Stimulated activated CD4-positive, alpha-beta T cell treated with anti-CD3 and anti-CD28 coated beads, Interleukin-4, amount 100 ng/mL, for 24 hours (primary cell): ENCODE data around the gene PAX7.

ENCODE experiments used
- DNase-seq: peaks from one replicate; pipeline ENCODE4 v3.0.0-alpha.2; 2020

Gene PAX7

GRCh38 chr1:18619467-18619835 is 11.2 kb upstream of the PAX7 start:
- DNase-seq: no peak

- DNase-seq: no peak
These were observed 2.1 kb upstream of the PAX7 start for GRCh38 chr1:18628511-18628910.

GRCh38 chr1:18629659-18630510 is 761 bp upstream of the PAX7 start:
- no peak for DNase-seq

GRCh38 chr1:18631496-18632217 is 1.0 kb downstream of the PAX7 start:
- DNase-seq: no peak

DNA sequence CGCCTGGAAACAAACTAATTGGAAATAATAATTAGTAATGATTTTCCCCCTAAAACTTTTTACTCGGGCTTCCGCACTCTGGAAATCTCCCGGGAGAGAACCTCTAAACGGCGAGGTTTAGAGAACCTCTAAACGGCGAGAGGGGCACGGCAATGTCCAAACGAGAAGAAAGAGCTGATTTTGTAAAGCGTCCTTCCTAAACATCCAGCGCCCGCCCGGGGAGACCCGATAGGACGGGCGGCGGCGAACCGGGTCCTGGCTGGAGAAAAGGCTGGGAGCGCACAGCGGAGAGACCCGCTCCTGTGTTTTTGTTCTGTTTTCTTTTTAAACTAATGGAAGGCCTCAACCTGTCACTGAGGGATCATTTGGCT is 1.6 kb downstream of the PAX7 start:
- no peak for DNase-seq

GRCh38 chr1:18632783-18633421 is 2.3 kb downstream of the PAX7 start:
- DNase-seq: no peak

DNA sequence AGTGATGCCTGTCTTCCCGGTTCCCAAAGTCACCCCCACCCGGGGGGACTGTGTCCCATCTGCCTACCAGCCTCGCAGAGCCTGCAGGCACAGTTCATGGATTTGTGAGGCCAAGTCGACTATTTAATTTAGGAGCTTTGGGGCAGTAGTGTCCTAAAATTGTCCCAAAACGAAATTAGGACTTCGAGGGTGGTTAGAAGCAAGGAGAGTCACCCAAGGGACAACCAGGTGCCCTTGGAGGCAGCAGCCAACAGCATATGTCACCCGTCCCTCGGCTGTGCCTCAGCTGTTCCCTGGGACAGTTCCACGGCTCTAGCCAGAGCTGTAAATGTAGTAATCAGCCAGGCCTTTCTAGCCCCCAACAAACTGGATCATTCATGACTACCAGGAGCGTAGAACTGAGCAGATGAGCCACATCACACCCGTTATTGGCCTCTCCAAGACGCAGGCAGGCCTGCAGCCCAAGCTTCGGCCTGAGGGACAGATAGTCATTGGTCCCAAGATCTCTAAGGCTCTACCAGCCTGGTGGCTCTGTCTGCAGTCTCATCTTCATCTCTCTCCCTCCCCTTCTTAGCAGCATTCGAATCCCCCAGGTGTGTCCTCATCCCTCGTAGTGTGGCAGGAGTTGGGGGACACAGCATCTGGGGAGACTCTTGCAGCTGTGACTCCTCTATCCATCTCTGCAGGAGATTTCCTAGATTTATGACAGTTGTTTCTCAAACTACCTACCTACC is 2.9 kb downstream of the PAX7 start:
- no peak for DNase-seq

DNA sequence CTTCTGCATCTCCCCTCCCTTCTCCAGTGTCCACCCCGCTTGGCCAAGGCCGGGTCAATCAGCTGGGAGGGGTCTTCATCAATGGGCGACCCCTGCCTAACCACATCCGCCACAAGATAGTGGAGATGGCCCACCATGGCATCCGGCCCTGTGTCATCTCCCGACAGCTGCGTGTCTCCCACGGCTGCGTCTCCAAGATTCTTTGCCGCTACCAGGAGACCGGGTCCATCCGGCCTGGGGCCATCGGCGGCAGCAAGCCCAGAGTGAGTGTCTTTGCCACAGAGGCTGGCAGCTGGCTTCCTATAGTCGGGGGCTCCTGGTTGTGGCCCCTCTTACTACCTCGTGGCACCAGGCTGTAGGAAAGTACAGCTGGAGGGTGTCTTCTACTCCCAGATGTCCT is 3.6 kb downstream of the PAX7 start:
- DNase-seq: no peak

GRCh38 chr1:18635070-18635577 is 4.5 kb downstream of the PAX7 start:
- DNase-seq: no peak

GRCh38 chr1:18635891-18636595 is 5.4 kb downstream of the PAX7 start:
- no peak for DNase-seq

DNA sequence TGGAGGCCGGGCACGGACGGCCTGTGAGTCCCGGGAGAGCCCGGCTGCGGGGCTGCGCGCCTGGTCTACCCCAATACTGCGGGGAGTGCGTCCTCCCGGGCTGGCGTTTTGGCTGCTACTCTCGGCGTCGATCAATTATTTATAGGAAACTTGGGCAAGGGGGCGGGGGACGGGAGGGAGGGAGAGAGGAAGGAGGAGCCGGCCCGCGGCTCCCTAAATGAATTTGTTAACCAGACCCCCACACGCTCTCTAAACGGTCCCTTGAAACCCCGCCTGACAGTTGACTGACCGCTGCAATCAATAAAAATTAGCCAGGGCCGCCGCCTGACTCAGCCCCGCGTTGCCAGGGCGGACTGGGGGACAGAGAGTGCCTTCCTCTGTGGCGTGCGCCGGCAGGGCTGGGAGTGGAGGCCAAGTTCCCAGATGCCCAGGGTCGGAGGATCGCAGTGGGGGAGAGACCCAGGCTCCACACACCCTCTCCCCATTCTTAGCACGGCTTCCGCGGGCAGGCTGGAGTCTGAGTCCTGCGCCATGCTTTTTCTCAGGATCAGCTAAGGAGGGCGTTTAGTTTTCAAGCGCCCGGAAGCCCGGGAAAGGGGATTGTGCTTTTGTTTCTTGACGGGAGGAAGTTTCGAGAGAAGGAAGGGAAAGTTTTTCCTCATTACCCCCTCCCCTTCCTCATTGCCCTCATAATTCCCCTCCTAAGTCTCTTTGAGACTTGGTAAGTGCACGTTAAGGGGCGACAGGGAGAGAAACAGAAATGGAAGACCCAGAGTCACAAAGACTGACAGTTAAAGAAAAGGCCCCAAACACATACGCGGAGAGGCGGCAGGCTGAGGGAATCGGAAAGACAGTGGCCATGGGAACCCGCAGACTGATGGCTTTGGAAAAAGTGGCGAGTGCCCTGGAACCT is 6.2 kb downstream of the PAX7 start:
- DNase-seq: no peak

- no peak for DNase-seq
These were observed 6.9 kb downstream of the PAX7 start for GRCh38 chr1:18637511-18637960.

DNA sequence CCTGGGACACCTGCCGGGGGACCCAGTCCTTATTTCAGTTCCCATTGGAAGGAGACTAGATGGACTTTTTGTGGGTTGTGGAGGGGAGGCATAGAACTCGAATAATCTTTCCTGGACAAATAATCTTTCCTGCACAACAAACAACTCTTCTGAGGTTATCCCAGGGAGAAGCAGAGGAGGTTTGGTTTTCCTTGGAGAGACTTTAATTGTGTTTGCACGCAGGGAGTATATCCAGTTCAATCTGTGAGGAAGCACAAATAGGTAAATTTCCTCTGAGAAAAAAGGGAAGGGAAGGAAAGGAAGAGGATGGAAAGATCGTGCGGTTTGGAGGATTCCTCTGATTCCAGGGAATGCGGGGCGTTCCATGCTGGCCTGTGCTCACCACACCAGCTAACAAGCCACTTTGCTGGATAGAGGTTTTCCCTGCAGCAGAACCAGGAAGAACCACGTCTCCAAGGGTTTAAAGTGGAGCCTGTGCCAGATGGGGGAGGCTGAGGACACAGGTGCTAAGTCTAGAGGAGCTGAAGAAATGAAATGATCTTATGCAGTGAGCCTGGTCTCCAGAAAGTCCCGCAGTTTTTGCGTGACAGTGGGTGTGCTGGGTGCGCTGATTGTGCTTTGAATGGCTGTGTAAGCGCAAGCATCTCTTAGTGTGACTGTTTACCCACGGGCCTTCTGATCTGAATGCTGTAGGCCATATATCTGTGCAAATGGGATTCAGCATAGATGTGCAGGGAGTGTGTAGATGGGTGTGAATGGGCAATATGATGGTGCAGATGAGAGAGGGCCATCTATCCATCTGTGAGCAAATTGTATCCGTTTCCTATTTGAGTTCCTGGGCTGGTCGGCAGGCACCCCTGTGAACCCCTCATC is 7.6 kb downstream of the PAX7 start:
- DNase-seq: no peak

DNA sequence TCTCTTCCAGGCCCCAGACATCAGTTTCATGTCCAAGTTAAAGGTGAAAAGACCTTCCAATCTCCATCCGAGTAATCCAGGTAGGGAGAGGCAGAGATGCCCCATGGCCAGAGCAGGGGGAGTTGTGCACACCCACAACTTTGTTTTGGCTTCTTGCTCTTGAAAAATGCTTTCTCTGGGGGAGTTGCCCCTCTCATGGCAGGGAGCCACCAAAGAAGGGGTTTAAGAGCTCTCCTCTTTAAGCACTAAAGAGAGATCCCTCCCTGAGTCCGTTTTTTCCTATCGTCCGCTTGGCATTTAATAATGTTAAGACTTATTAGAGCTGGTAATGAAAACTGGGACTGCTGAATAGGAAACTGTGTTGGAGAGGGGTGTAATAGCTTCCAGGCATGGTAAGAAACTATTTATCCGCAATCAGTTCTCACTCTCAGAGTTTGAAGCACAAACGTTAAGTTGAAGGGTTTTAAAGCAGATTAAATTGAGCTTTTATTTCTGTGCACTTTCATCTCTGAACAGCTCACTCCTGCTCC is 8.3 kb downstream of the PAX7 start:
- no peak for DNase-seq

DNA sequence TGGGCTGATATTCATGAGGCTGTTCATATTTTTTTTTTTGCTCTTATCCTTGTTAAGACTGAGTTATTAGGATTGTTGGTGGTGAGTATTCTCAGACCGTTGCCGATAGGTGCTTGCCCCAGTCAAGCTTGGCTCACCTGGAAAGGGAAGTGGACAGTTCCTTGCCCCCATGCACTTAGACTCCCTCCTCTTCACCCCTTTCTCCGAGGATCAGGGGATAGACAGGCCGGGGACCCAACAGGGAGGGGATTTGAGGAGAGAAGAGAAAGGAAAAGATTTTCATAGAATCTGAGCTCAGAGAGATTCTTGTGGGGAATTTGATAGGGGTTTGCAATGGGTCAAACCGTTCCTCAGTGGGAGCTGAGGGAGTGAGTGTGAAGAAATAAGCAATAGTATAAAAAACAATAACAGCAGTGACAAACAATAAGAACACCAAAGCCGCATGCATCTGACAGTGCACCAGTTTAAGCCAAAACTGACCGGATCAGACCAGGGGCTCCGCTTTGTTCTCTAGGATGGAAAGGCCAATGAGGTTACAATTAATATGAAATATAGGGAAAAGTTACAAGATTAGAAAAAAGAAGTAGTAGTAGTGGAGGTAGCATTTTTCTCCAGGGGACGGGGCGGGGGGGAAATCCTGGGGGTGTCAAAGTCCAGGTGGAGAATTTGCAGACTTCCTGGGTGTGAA is 8.9 kb downstream of the PAX7 start:
- no peak for DNase-seq

GRCh38 chr1:18640228-18641004 is 9.8 kb downstream of the PAX7 start:
- no peak for DNase-seq

DNA sequence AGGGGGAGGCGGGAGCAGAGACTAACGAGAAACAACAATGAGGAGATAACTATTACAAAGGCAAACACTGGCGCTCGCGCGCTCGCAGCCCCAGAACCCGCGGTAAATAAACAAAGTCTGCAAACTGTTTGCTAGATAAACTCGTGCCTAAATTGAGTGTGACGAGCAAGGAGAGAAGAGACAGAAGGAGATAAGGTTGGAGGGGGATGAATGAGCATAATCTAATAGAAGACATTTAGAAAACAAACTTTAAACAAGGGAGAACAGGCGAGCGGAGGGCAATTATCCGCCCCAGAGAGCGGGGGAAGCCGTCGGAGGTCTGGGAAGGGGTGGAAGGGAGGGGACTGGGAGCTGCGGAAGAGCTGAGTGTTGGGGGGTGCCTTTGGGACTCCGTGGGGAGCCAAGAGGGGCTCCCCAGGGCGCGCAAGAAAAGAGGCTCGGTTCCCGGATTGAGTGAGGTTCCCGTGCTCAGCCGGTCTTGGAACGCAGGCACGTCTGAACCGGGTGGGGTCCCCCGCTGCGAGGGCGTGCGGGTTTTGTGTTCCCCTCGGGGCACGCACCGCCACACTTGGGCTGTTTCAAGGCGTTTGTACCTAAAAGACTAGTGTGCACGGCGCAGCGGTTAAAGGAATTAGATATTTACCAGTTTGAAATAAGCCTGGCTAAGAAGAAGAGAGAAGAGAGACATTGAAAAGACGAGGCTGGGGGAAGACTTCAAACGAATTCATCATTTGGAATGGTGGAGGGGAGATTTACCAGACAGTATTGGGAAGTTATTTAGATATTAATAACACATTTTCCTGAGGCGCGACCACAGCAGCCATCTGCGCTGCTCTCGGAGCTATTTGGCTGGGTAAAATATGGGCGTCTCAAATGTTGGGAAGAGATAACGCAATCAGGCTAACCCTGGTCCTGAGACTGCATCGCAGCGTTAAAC is 10.6 kb downstream of the PAX7 start:
- no peak for DNase-seq
